ENCODE measurements around the gene SYVN1.

- no peak for TF ChIP-seq CTCF (IDR thresholded peaks at IDR 0.05)
- TF ChIP-seq POLR2A (IDR thresholded peaks at IDR 0.05), result no peak
Observed at GRCh38 chr11:65127473-65128181, 6.7 kb downstream of the SYVN1 start.
